Esophagus muscularis mucosa (tissue), 3 donors: Measurements from ENCODE around the gene EXOSC7.

ENCODE experiments used
- CTCF ChIP-seq, 3 experiments: fragments of 200-600 bp in 2 of 3; fragments of 450-650 bp in 1 of 3; sonication (generic) in 2 of 3; IDR thresholded peaks; one replicate each; pipeline ENCODE4 v1.5.1; 2017 to 2019; ENCODE audit warnings: antibody characterized with exemption in 3 of 3, mild to moderate bottlenecking in 2 of 3, moderate library complexity in 1 of 3
- POLR2A ChIP-seq: fragments of 450-650 bp; IDR thresholded peaks from one replicate; pipeline ENCODE4 v1.6.1; 2017; ENCODE audit warnings: antibody characterized with exemption, moderate library complexity, mild to moderate bottlenecking, low read depth
- POLR2AphosphoS5 ChIP-seq, 2 donors: sonication (generic); formaldehyde crosslinking; IDR thresholded peaks; one replicate each; pipeline ENCODE4 v1.6.1; 2017; ENCODE audit warnings: antibody characterized with exemption in 2 of 2

DNA sequence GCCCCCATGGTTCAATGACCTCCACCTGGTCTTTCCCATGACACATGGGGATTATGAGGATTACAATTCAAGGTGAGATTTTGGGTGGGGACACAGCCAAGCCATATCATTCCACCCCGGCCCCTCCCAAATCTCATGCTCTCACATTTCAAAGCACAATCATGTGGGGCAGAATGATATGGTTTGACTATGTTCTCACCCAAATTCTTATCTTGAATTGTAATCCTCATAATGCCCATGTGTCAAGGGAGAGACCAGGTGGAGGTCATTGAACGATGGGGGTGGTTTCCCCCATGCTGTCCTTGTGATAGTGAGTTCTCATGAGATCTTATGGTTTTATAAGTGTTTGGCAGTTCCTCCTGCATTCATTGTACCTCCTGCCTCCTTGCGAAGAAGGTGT is 47.6 kb downstream of the EXOSC7 start:
- no peak for TF ChIP-seq CTCF (IDR thresholded peaks at IDR 0.05)
- TF ChIP-seq POLR2AphosphoS5 (IDR thresholded peaks at IDR 0.05), result no peak
- no peak for TF ChIP-seq POLR2A
